Measurements from ENCODE around the gene PRG3. TPM values are rescaled to one million over a fixed set of nuclear protein-coding genes. Genes with fewer than 3 reads are reported as not detected.

The PRG3 gene
- polyA plus RNA-seq, 3 donors = not detected

DNA sequence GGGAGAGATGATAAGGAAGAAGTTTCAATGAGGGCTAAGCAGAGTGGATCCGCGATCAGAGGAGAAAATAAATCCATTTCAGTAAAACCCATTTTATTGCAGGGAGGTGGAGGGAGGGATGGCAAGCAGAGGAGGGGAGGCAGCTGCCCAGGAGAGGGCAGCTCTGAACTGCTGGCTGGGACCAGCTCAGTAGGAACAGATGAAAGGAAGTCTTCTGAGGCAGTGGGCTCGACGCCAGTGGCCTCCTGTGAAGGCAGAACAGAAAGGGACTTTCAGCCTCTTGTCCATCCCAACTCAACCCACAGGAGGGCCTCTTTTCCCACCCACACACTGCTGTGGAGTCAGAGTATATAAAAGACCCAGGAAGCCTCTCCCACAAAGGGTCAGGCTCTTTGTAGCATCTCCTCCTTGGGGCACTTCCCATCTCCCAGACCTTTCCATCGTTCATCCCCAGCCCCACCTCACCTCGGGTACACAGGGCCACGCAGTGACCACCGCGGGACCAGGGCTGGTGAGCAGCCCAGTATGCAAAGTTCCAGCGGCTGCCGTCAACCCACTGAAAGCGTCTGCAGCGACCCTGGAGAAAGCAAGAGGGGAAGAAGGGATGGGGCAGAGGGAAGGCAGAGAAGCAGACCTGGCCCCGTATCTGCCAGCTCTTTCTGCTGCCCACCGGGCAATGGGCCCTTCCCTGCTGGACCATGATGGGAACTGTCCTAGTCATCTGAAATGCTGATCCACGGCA lies 6.5 kb upstream of the PRG3 start:
- Histone ChIP-seq H3K4me3 (replicated peaks in 1 of 3; ENCODE audit: low read depth in 2 of 3, low read length in 3 of 3) (no peak overlapping the region), H2AFZ (ENCODE audit: insufficient read depth, low read depth, low read length, poor library complexity, severe bottlenecking) (no peak overlapping the region), H3K4me2 (replicated peaks; ENCODE audit: extremely low read depth, low read length, poor library complexity, severe bottlenecking) (no peak overlapping the region), H3K4me1 (ENCODE audit: control insufficient read depth in 1 of 2, insufficient read depth in 2 of 2, low read length in 2 of 2) (peaks cover 0 to 12% of the 10 kb centered on the region in 2 donors), H3K9me3 (replicated peaks in 1 of 2; ENCODE audit: control insufficient read depth in 1 of 2, insufficient read depth in 1 of 2, low read length in 2 of 2) (no peaks in the 10 kb centered on the region), H3K27ac (ENCODE audit: low read depth in 1 of 2, low read length in 2 of 2) (no peak overlapping the region), H3K36me3 (replicated peaks in 1 of 2; ENCODE audit: control insufficient read depth in 1 of 2, insufficient read depth in 2 of 2, low read length in 2 of 2) (no peaks in the 10 kb centered on the region), H3K79me2 (ENCODE audit: insufficient read depth, low read length) (no peaks in the 10 kb centered on the region), H3K9ac (ENCODE audit: insufficient read depth, low read length, poor library complexity, severe bottlenecking) (no peak overlapping the region), H4K20me1 (ENCODE audit: insufficient read depth, low read length) (no peaks in the 10 kb centered on the region), H3K27me3 (ENCODE audit: control insufficient read depth in 2 of 2, insufficient read depth in 2 of 2, low read length in 2 of 2) (no peaks in the 10 kb centered on the region)
- Mint-ChIP-seq H3K36me3 (no peaks in the 10 kb centered on the region), H3K4me1 (peaks cover 14% of the 10 kb centered on the region), H3K27ac (no peak overlapping the region), H3K27me3 (ENCODE audit: low read depth in 3 of 3) (peaks cover 0 to 3% (median 2%) of the 10 kb centered on the region in 3 donors), H3K4me3 (no peak overlapping the region), H3K9me3 (no peaks in the 10 kb centered on the region)
- WGBS (ENCODE audit: insufficient coverage) = 80% methylated on average over 11 of the region's 16 CpGs
- DNase-seq = no peak
- intact Hi-C loops (cut with micrococcal nuclease) = no loop called here
- TF ChIP-seq, protein P1, sequence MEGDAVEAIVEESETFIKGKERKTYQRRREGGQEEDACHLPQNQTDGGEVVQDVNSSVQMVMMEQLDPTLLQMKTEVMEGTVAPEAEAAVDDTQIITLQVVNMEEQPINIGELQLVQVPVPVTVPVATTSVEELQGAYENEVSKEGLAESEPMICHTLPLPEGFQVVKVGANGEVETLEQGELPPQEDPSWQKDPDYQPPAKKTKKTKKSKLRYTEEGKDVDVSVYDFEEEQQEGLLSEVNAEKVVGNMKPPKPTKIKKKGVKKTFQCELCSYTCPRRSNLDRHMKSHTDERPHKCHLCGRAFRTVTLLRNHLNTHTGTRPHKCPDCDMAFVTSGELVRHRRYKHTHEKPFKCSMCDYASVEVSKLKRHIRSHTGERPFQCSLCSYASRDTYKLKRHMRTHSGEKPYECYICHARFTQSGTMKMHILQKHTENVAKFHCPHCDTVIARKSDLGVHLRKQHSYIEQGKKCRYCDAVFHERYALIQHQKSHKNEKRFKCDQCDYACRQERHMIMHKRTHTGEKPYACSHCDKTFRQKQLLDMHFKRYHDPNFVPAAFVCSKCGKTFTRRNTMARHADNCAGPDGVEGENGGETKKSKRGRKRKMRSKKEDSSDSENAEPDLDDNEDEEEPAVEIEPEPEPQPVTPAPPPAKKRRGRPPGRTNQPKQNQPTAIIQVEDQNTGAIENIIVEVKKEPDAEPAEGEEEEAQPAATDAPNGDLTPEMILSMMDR (IDR thresholded peaks at IDR 0.05) = no peak

DNA sequence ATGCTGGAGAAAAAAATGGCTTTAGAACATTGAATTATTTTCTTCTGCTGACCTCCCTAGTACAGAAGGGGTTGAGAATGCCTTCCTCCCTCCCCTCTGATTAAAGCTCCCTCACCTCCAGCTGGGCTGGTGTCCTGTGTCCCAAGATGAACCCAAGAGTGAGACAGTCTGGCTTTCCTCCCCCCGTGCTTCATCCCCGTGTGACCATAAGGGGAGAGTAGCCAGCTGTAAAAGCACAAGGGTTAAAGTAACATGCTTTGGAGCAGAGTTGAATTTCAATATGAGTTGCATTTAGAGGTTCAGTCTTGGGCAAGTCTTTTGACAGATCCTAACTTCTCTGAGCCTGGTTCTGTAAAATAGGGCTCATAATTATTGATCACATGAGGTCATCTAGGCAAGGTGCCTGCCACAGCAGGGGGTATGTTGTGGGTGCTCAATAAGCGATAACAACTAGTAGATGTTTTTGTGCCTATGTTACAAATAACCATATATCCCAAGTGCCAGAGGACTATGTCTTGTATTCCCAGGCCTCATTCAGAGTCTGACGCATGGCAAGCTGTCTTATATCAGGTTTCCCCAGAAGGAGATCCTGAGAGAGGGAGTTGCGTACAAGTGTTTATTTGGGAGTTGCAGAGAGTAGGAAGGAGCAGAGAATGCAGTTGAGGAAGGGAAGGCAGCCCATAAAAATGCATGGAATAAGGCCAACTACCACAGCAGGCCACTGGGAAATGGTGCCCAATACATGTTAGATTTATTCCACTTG lies 5.4 kb upstream of the PRG3 start:
- Histone ChIP-seq H4K20me1 (ENCODE audit: insufficient read depth, low read length) (no peaks in the 10 kb centered on the region), H3K36me3 (replicated peaks in 1 of 2; ENCODE audit: control insufficient read depth in 1 of 2, insufficient read depth in 2 of 2, low read length in 2 of 2) (no peaks in the 10 kb centered on the region), H2AFZ (ENCODE audit: insufficient read depth, low read depth, low read length, poor library complexity, severe bottlenecking) (no peak overlapping the region), H3K4me2 (replicated peaks; ENCODE audit: extremely low read depth, low read length, poor library complexity, severe bottlenecking) (no peak overlapping the region), H3K27ac (ENCODE audit: low read depth in 1 of 2, low read length in 2 of 2) (no peak overlapping the region), H3K79me2 (ENCODE audit: insufficient read depth, low read length) (no peaks in the 10 kb centered on the region), H3K4me1 (ENCODE audit: control insufficient read depth in 1 of 2, insufficient read depth in 2 of 2, low read length in 2 of 2) (peaks cover 0 to 6% of the 10 kb centered on the region in 2 donors), H3K9ac (ENCODE audit: insufficient read depth, low read length, poor library complexity, severe bottlenecking) (no peak overlapping the region), H3K9me3 (replicated peaks in 1 of 2; ENCODE audit: control insufficient read depth in 1 of 2, insufficient read depth in 1 of 2, low read length in 2 of 2) (no peaks in the 10 kb centered on the region), H3K27me3 (ENCODE audit: control insufficient read depth in 2 of 2, insufficient read depth in 2 of 2, low read length in 2 of 2) (no peaks in the 10 kb centered on the region), H3K4me3 (replicated peaks in 1 of 3; ENCODE audit: low read depth in 2 of 3, low read length in 3 of 3) (no peak overlapping the region)
- peaks cover 0 to 3% (median 2%) of the 10 kb centered on the region in 3 donors for H3K27me3 Mint-ChIP-seq (ENCODE audit: low read depth in 3 of 3)
- no peak overlapping the region for H3K4me3 Mint-ChIP-seq
- peaks cover 6% of the 10 kb centered on the region for H3K4me1 Mint-ChIP-seq
- no peaks in the 10 kb centered on the region for H3K36me3 Mint-ChIP-seq
- WGBS (ENCODE audit: insufficient coverage) = 100% methylated on average over 2 of the region's 5 CpGs
- peaks cover 0 to 1% (median 0%) of the 10 kb centered on the region in 7 donors for H3K9me3 Mint-ChIP-seq
- no peak for DNase-seq
- TF ChIP-seq, protein P1 (IDR thresholded peaks at IDR 0.05) = no peak
- H3K27ac Mint-ChIP-seq = no peak overlapping the region
- intact Hi-C loops (cut with micrococcal nuclease) = no loop called here

Measured in CD14-positive monocyte (primary cell).